ENCODE results near the gene JMJD1C.

- TF ChIP-seq CTCF (conservative IDR thresholded peaks at IDR 0.05) (no peak), ZFX (IDR thresholded peaks at IDR 0.05) (no peak)
These were observed 90.3 kb downstream of the JMJD1C start for GRCh38 chr10:63375458-63375857.

Data from C4-2B (cell line).